Caco-2 (cell line): ENCODE results near the gene VSX1. TPM values are rescaled to one million over a fixed set of nuclear protein-coding genes. Genes with fewer than 3 reads are reported as not detected.

Source experiments
- Bru-seq: library from RNA; stranded (reverse); fragments of 400-500 nt; gene quantifications from one replicate; lab custom pipeline; 2021; lab: Mats Ljungman, UMichigan
- BruChase-seq, 2 experiments: library from RNA; stranded (reverse); fragments of 400-500 nt; gene quantifications; one replicate each; lab custom pipeline; 2021; lab: Mats Ljungman, UMichigan
- BruUV-seq: library from RNA; stranded (reverse); fragments of 400-500 nt; replicated peaks from 2 replicates; lab custom pipeline; 2021; lab: Mats Ljungman, UMichigan
- CTCF ChIA-PET: fragments of 300-600 bp; sonication (Branson Sonifier 250); formaldehyde crosslinking; loops from one replicate; lab custom pipeline; 2022; ENCODE audit warnings: antibody characterized with exemption; lab: Charles Lee
- POLR2A ChIA-PET: fragments of 300-600 bp; sonication (Branson Sonifier 250); formaldehyde crosslinking; loops from one replicate; lab custom pipeline; 2022; ENCODE audit warnings: antibody characterized with exemption; lab: Charles Lee
- DNase-seq, 2 experiments: peaks; one replicate each; pipeline versions ENCODE4 v3.0.0 to v3.0.0-alpha.2; 2020 to 2022
- H3K27me3 ChIP-seq: replicated peaks from 2 replicates; pipeline ENCODE4 v1.6.0; 2011; ENCODE audit warnings: low read length; ENCODE audit not compliant: control insufficient read depth, insufficient read depth
- H3K36me3 ChIP-seq: 2 replicates; pipeline ENCODE4 v1.5.1; 2011; ENCODE audit warnings: low read length; ENCODE audit not compliant: control insufficient read depth, insufficient read depth
- H3K4me1 ChIP-seq: fragments of 250-450 bp; sonication (Bioruptor Pico); 2 replicates; pipeline ENCODE4 v1.5.1; 2020; ENCODE audit warnings: mild to moderate bottlenecking
- H3K4me3 ChIP-seq: 2 replicates; pipeline ENCODE4 v1.5.1; 2011; ENCODE audit warnings: low read depth, mild to moderate bottlenecking, control low read depth, low read length
- H3K9me3 ChIP-seq: fragments of 250-450 bp; sonication (Bioruptor Pico); 2 replicates; pipeline ENCODE4 v1.5.1; 2020; ENCODE audit warnings: mild to moderate bottlenecking, moderate library complexity
- H3K27ac Mint-ChIP-seq: one replicate; pipeline ENCODE4 v1.8.0; 2022; ENCODE audit warnings: mixed read lengths; ENCODE audit not compliant: unreplicated experiment
- H3K27me3 Mint-ChIP-seq: one replicate; pipeline ENCODE4 v1.8.0; 2022; ENCODE audit warnings: mixed read lengths; ENCODE audit not compliant: insufficient read depth, unreplicated experiment
- H3K36me3 Mint-ChIP-seq: one replicate; pipeline ENCODE4 v1.8.0; 2022; ENCODE audit warnings: mild to moderate bottlenecking, mixed read lengths; ENCODE audit not compliant: insufficient read depth, unreplicated experiment
- H3K4me1 Mint-ChIP-seq: one replicate; pipeline ENCODE4 v1.8.0; 2022; ENCODE audit warnings: low read depth, mixed read lengths; ENCODE audit not compliant: unreplicated experiment
- H3K4me3 Mint-ChIP-seq: one replicate; pipeline ENCODE4 v1.8.0; 2022; ENCODE audit warnings: mild to moderate bottlenecking, moderate library complexity, mixed read lengths; ENCODE audit not compliant: unreplicated experiment
- H3K9me3 Mint-ChIP-seq: one replicate; pipeline ENCODE4 v1.8.0; 2022; ENCODE audit warnings: mixed read lengths; ENCODE audit not compliant: unreplicated experiment
- intact Hi-C: fragments of 100-400 bp; cut with micrococcal nuclease; formaldehyde crosslinking; loops from one replicate; pipeline ENCODE4 v1.10.0; 2022; ENCODE audit not compliant: unreplicated experiment
- long read RNA-seq: library from polyadenylated mRNA; stranded (forward); transcript quantifications from one replicate; pipeline ENCODE4 v2.0.0, GENCODE V29; 2022
- total RNA-seq: library from RNA; stranded (reverse); gene quantifications from 2 replicates; pipeline ENCODE4 v1.2.3, GENCODE V29; 2022
- TF ChIP-seq, protein P1 (sequence below), 2 experiments: fragments of 200-600 bp in 1 of 2; IDR thresholded peaks; 1 replicate in 1 of 2; 2 replicates in 1 of 2; pipeline versions ENCODE4 v1.5.1 to v1.8.0; 2011 to 2022; ENCODE audit warnings: antibody characterized with exemption in 1 of 2, control low read depth in 1 of 2, inconsistent platforms in 1 of 2, low read depth in 1 of 2, low read length in 1 of 2, mild to moderate bottlenecking in 1 of 2, moderate library complexity in 1 of 2; ENCODE audit not compliant: insufficient read depth in 1 of 2, severe bottlenecking in 1 of 2, unreplicated experiment in 1 of 2

Gene VSX1
- not detected in 2 replicates for total RNA-seq
- Bru-seq, nascent RNA: percentile 6 among the genes with signal in this experiment
- percentile 4 among the genes with signal in this experiment for BruChase-seq, experiment 1, labeled RNA remaining after a 2-hour chase
- BruChase-seq, experiment 2, labeled RNA remaining after a 6-hour chase: not detected
- long read RNA-seq: 0 reads

DNA sequence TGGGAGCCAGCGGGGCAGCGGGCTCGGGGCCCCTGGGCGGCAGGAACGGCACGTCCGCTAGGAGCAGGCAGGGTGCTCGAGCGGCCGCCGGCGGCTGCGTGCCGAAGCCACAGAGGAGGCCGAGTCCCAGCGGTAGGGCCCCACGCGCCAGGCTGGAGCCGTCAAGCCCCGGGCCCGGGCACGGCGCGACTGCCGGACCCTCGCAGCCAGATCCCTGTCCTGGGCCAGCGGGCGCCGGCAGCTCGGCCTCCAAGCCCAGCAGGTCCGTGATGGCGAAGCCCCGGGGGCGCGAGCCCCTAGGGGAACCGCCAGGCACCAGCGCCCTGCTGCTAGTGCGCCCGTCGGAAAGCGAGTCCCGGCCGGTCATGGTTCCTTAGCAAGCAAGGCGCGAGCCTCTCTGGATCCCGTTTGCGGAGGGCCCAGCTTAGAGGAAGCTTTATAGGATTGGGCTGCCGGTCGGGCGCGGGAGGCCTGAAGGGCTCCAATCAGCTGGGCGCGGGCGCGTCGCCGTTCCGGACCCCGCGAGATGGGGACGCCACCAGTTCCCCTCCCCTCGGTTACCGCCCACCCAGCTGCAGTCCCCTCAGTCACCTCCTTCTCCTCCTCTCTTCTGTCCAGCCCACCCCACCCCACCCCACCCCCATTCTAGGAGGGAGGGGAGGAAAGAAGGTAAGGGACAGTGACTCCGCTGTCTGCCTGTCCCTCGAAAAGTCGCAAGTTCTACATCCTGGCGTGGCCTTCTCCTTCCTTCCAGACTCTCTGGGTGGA lies at the start of gene VSX1:
Gene VSX1 (minus strand): TSS at position 412 of the 768 bp plus-strand sequence. CDS start 45 bp downstream, at position 367.
- H3K4me3 ChIP-seq: no peak within 1 kb of the TSS
- CTCF ChIA-PET: no interaction called here
- BruUV-seq: no TSS peak
- Mint-ChIP-seq H3K36me3 (no peaks in the 10 kb centered on the region), H3K27me3 (no peaks in the 10 kb centered on the region), H3K27ac (no peak within 1 kb of the TSS), H3K4me3 (no peak within 1 kb of the TSS), H3K9me3 (no peaks in the 10 kb centered on the region), H3K4me1 (no peaks in the 10 kb centered on the region)
- POLR2A ChIA-PET: no interaction called here
- H3K4me1 ChIP-seq: no peaks in the 10 kb centered on the region
- H3K36me3 ChIP-seq: no peaks in the 10 kb centered on the region
- intact Hi-C loops: no loop called here
- peaks cover 14% of the 10 kb centered on the region; the same call in 1 of the 2 replicates for H3K9me3 ChIP-seq
- TF ChIP-seq, protein P1, sequence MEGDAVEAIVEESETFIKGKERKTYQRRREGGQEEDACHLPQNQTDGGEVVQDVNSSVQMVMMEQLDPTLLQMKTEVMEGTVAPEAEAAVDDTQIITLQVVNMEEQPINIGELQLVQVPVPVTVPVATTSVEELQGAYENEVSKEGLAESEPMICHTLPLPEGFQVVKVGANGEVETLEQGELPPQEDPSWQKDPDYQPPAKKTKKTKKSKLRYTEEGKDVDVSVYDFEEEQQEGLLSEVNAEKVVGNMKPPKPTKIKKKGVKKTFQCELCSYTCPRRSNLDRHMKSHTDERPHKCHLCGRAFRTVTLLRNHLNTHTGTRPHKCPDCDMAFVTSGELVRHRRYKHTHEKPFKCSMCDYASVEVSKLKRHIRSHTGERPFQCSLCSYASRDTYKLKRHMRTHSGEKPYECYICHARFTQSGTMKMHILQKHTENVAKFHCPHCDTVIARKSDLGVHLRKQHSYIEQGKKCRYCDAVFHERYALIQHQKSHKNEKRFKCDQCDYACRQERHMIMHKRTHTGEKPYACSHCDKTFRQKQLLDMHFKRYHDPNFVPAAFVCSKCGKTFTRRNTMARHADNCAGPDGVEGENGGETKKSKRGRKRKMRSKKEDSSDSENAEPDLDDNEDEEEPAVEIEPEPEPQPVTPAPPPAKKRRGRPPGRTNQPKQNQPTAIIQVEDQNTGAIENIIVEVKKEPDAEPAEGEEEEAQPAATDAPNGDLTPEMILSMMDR (IDR thresholded peaks at IDR 0.05; ENCODE audit: insufficient read depth in 1 of 2, low read depth in 1 of 2, low read length in 1 of 2, severe bottlenecking in 1 of 2, unreplicated experiment in 1 of 2): no peak
- no peak for DNase-seq
- no peaks in the 10 kb centered on the region for H3K27me3 ChIP-seq

DNA sequence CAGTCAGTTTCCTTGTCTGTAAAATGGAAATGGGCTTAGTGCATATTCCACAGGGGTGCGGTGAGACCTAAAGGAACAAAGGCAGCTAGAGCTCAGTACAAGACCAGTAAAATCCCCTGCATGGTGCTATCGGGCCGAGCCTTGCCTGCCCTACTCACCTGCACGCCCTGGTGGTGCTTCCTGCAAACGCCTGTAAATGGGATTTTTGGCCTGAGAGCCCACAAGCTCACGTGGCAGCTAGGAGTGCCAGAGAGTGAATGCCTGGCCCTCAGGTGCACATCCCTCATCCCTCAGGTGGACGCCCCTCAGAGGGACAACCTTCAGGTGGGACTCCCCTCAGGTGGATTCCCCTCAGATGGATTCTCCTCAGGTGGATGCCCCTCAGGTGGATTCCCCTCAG lies 48.0 kb upstream of the VSX1 start:
- H3K4me3 ChIP-seq: no peak overlapping the region
- ChIA-PET CTCF (no interaction called here), POLR2A (no interaction called here)
- no peaks in the 10 kb centered on the region for H3K27me3 ChIP-seq
- DNase-seq: no peak
- H3K4me1 Mint-ChIP-seq: peaks cover 6% of the 10 kb centered on the region
- TF ChIP-seq, protein P1 (IDR thresholded peaks at IDR 0.05; ENCODE audit: insufficient read depth in 1 of 2, low read depth in 1 of 2, low read length in 1 of 2, severe bottlenecking in 1 of 2, unreplicated experiment in 1 of 2): peak in 1 of 2 experiments; percentile 12
- no peaks in the 10 kb centered on the region for H3K9me3 ChIP-seq
- H3K27ac Mint-ChIP-seq: no peak overlapping the region
- no peaks in the 10 kb centered on the region for H3K27me3 Mint-ChIP-seq
- no TSS peak for BruUV-seq
- peaks cover 6% of the 10 kb centered on the region for H3K36me3 Mint-ChIP-seq
- intact Hi-C loops: no loop called here
- no peaks in the 10 kb centered on the region for H3K36me3 ChIP-seq
- H3K4me3 Mint-ChIP-seq: no peak overlapping the region
- no peaks in the 10 kb centered on the region for H3K9me3 Mint-ChIP-seq
- no peaks in the 10 kb centered on the region for H3K4me1 ChIP-seq

DNA sequence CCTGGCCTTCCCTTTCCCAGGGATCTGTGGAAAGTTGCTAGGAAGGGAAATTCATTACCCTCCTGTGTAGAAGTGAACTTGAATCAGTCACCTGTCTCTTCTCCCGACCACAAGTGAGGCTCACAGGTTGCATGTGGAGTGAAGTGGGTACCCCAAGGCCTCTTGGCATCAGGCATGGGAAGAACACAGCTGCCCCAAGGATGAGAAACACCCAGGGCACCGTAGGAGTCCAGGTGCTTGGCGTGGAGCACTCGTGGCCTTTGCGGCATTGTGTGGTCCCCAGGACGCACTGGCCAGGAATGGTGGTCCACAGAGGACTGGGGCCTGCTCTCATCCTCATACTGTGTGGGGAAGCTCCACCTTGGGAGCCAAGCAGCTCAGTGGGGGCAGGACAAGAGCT lies 47.5 kb upstream of the VSX1 start:
- H3K27me3 Mint-ChIP-seq: no peaks in the 10 kb centered on the region
- Histone ChIP-seq H3K9me3 (no peaks in the 10 kb centered on the region), H3K4me3 (no peak overlapping the region), H3K36me3 (no peaks in the 10 kb centered on the region), H3K4me1 (no peaks in the 10 kb centered on the region), H3K27me3 (no peaks in the 10 kb centered on the region)
- no peaks in the 10 kb centered on the region for H3K9me3 Mint-ChIP-seq
- no peak for DNase-seq
- POLR2A ChIA-PET: no interaction called here
- no peak overlapping the region for H3K27ac Mint-ChIP-seq
- no peak overlapping the region for H3K4me3 Mint-ChIP-seq
- H3K4me1 Mint-ChIP-seq: peaks cover 6% of the 10 kb centered on the region
- BruUV-seq: no TSS peak
- CTCF ChIA-PET: no interaction called here
- intact Hi-C loops: no loop called here
- TF ChIP-seq, protein P1 (IDR thresholded peaks at IDR 0.05; ENCODE audit: insufficient read depth in 1 of 2, low read depth in 1 of 2, low read length in 1 of 2, severe bottlenecking in 1 of 2, unreplicated experiment in 1 of 2): no peak
- H3K36me3 Mint-ChIP-seq: peaks cover 6% of the 10 kb centered on the region
